K562 (cell line): Measurements from ENCODE around the gene EIPR1.

Source experiments
- ATF6 ChIP-seq: sonication (generic); formaldehyde crosslinking; IDR thresholded peaks from 2 replicates; pipeline ENCODE4 v1.4.0; 2020; ENCODE audit warnings: mild to moderate bottlenecking, missing genetic modification reagents
- CBFA2T2 ChIP-seq: fragments of 450-650 bp; conservative IDR thresholded peaks from 2 replicates; pipeline ENCODE4 v1.6.1; 2017; ENCODE audit warnings: mild to moderate bottlenecking
- FOSL1 ChIP-seq: fragments of 200-800 bp; sonication (Bioruptor generic); conservative IDR thresholded peaks from 2 replicates; pipeline ENCODE4 v1.6.1; 2016; ENCODE audit warnings: missing genetic modification characterization, missing compliant biosample characterization
- SFPQ ChIP-seq: fragments of 200-400 bp; formaldehyde crosslinking; IDR thresholded peaks from 2 replicates; pipeline ENCODE4 v1.6.1; 2017; ENCODE audit warnings: mild to moderate bottlenecking, low read depth, low read length, moderate library complexity
- SRF ChIP-seq, 2 experiments: fragments of 250-450, 450-650 bp in 1 of 2; sonication (Bioruptor Pico) in 1 of 2; sonication (generic) in 1 of 2; formaldehyde crosslinking; IDR thresholded peaks; 2 replicates each; pipeline versions ENCODE4 v1.5.0 to v1.5.1; 2020 to 2022; ENCODE audit warnings: mild to moderate bottlenecking in 1 of 2, missing genetic modification reagents in 1 of 2
- TARDBP ChIP-seq: fragments of 450-650 bp; IDR thresholded peaks from 2 replicates; pipeline ENCODE4 v1.6.1; 2016
- ZNF699 ChIP-seq: fragments of 250-450 bp; sonication (Bioruptor Pico); IDR thresholded peaks from 2 replicates; pipeline ENCODE4 v1.8.0; 2021; ENCODE audit warnings: mild to moderate bottlenecking, moderate library complexity; ENCODE audit not compliant: insufficient replicate concordance

GRCh38 chr2:3162442-3163077 is 215.1 kb downstream of the EIPR1 start:
- TF ChIP-seq CBFA2T2 (no peak), TARDBP (no peak), ATF6 (no peak), ZNF699 (CRISPR knock-in tag) (no peak), FOSL1 (tag) (no peak), SRF (CRISPR knock-in tag; IDR thresholded peaks at IDR 0.05) (no peak), SFPQ (no peak)
